Sigmoid colon (tissue), 4 donors: Measurements from ENCODE around the gene CNTN5.

Experiments used
- EP300 ChIP-seq, 4 donors: sonication (generic); formaldehyde crosslinking; IDR thresholded peaks; one replicate each; pipeline ENCODE4 v1.6.1; 2017; ENCODE audit warnings: antibody characterized with exemption in 4 of 4
- TF ChIP-seq, protein P1 (sequence below), 4 experiments: fragments of 450-650 bp in 3 of 4; fragments of 200-600 bp in 1 of 4; IDR thresholded peaks; one replicate each; pipeline ENCODE4 v1.5.1; 2016 to 2019; ENCODE audit warnings: antibody characterized with exemption in 4 of 4, mild to moderate bottlenecking in 3 of 4, moderate library complexity in 2 of 4

DNA sequence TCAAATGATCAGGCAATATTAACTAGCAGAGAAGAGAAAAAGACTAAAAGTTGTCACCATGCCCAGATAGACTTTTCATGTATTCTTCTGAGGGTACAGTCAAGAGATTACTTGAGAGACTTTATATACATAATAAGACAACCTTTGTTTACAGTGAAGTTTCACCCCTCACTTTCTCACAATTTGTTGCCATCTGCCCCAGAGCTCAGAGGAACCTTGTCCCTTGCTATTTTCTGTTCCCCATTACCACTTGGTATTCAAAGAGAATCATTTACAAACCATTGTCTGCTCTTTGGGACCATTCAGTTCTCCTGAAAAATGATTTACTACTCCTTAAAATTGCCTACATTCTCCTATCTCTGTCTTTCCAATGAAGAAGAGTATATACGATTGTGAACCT lies 544.6 kb downstream of the CNTN5 start:
- TF ChIP-seq EP300 (IDR thresholded peaks at IDR 0.05) = no peak
- TF ChIP-seq, protein P1, sequence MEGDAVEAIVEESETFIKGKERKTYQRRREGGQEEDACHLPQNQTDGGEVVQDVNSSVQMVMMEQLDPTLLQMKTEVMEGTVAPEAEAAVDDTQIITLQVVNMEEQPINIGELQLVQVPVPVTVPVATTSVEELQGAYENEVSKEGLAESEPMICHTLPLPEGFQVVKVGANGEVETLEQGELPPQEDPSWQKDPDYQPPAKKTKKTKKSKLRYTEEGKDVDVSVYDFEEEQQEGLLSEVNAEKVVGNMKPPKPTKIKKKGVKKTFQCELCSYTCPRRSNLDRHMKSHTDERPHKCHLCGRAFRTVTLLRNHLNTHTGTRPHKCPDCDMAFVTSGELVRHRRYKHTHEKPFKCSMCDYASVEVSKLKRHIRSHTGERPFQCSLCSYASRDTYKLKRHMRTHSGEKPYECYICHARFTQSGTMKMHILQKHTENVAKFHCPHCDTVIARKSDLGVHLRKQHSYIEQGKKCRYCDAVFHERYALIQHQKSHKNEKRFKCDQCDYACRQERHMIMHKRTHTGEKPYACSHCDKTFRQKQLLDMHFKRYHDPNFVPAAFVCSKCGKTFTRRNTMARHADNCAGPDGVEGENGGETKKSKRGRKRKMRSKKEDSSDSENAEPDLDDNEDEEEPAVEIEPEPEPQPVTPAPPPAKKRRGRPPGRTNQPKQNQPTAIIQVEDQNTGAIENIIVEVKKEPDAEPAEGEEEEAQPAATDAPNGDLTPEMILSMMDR (IDR thresholded peaks at IDR 0.05) = no peak
